Skeletal muscle tissue (tissue), 4 donors: Measurements from ENCODE around the gene KIF23. TPM values are rescaled to one million over a fixed set of nuclear protein-coding genes. Genes with fewer than 3 reads are reported as not detected.
"Not testable (repeated sequence)": the region's sequence is repeated elsewhere in the genome, so short reads cannot be mapped to it uniquely, and the experiment has no call there.

Source experiments
- H3K27ac ChIP-seq: one replicate; pipeline ENCODE4 v1.7.0; 2013; ENCODE audit warnings: mild to moderate bottlenecking, low read depth, low read length, inconsistent platforms
- H3K27me3 ChIP-seq, 3 donors: one replicate each; pipeline ENCODE4 v1.7.0; 2013; ENCODE audit warnings: low read length in 3 of 3; ENCODE audit not compliant: control insufficient read depth in 3 of 3, insufficient read depth in 3 of 3
- H3K36me3 ChIP-seq, 3 donors: one replicate each; pipeline ENCODE4 v1.7.0; 2013; ENCODE audit warnings: low read length in 3 of 3; ENCODE audit not compliant: control insufficient read depth in 3 of 3, insufficient read depth in 3 of 3
- H3K4me1 ChIP-seq, 3 donors: one replicate each; pipeline ENCODE4 v1.7.0; 2013; ENCODE audit warnings: low read length in 3 of 3, mild to moderate bottlenecking in 3 of 3; ENCODE audit not compliant: control insufficient read depth in 3 of 3, insufficient read depth in 3 of 3
- H3K4me3 ChIP-seq, 3 donors: one replicate each; pipeline ENCODE4 v1.7.0; 2013; ENCODE audit warnings: low read length in 3 of 3
- H3K9ac ChIP-seq, 3 donors: one replicate each; pipeline ENCODE4 v1.7.0; 2013; ENCODE audit warnings: low read length in 3 of 3, mild to moderate bottlenecking in 3 of 3, moderate library complexity in 2 of 3, low read depth in 1 of 3
- H3K9me3 ChIP-seq, 3 donors: one replicate each; pipeline ENCODE4 v1.7.0; 2013; ENCODE audit warnings: low read length in 3 of 3; ENCODE audit not compliant: control insufficient read depth in 3 of 3
- total RNA-seq: library from RNA; depleted of rRNA; stranded (reverse); fragments of >200 nt; gene quantifications from one replicate; pipeline ENCODE4 v1.2.3, GENCODE V29; 2014
- donor health status: Osteomylitis.

KIF23 gene
- total RNA-seq, 1 donor from 2014 or later = 13.0 TPM

DNA sequence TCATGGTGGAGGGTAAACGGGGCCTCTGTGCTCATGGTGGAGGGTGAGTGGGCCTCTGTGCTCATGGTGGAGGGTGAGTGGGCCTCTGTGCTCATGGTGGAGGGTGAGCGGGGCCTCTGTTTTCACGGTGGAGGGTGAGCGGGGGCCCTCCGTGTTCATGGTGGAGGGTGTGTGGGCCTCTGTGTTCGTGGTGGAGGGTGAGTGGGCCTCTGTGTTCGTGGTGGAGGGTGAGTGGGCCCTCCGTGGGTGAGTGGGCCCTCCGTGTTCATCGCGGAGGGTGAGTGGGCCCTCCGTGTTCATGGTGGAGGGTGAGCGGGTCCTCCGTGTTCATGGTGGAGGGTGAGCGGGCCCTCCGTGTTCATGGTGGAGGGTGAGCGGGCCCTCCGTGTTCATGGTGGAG is 30.1 kb upstream of the KIF23 start:
- not testable (repeated sequence) for H3K9ac ChIP-seq, H3K27ac ChIP-seq, H3K4me1 ChIP-seq

DNA sequence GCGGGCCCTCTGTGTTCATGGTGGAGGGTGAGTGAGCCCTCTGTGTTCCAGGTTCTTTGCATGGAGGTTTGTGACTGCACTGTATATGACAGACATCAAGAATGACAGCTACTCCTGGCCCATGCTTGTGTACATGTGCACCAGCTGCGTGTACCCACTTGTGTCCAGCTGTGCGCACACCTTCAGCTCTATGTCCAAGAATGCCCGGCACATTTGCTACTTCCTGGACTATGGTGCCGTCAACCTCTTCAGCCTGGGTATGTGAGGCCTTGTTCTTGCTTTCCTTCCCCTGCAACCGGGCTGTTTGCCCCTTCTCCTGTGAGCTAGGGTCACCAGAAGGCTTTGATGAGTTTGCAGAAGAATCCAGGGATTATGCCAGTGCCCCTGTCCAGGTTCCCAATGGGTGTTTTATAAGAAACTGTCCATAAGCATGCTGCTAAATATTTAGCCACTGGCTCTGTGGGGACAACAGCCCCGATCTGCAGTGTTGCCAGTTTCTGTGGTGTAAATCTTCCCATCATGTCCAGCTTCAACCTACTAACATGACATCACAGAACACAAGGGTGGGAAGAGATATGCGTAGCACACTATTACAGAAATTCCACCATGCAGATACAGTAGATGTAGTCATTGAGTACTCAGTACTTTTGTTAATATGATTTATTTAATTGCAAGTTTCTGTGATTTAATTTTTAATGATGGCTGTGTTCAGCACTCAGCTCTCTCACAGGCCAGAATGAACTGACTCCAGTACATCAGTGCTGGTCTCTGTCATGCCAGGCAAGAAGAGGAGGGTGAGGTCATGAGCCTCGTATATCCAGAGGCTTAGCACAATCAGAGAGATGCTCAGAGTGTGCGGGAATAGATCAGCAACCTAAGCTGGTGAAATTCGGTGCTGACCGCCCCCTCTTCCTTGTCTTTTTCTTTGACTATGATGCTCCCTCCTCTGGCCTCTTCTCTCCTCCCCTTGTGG is 29.2 kb upstream of the KIF23 start:
- H3K27me3 ChIP-seq = peaks cover 0 to 7% (median 0%) of the 10 kb centered on the region in 3 donors
- H3K9me3 ChIP-seq = no peaks in the 10 kb centered on the region
- no peak overlapping the region for H3K4me3 ChIP-seq
- H3K27ac ChIP-seq = no peak overlapping the region
- no peaks in the 10 kb centered on the region for H3K4me1 ChIP-seq
- no peak overlapping the region for H3K9ac ChIP-seq
- H3K36me3 ChIP-seq = no peaks in the 10 kb centered on the region

More for the DNA sequence above, 30.1 kb upstream of the KIF23 start:
- not testable (repeated sequence) for H3K36me3 ChIP-seq, H3K4me3 ChIP-seq, H3K9me3 ChIP-seq, H3K27me3 ChIP-seq

DNA sequence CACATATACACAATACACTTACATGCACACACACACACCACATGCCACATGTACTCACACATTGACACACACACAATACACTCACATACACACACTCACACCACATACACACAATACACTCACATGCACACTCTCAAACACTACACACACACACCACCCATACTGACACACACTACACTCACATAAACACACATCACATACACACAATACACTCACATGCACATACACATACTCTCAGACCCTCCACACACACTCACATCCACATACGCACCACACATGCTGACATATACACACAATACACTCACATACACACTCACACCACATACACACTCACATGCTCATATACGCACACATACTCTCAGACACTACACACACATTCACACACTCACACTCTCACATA is 28.3 kb upstream of the KIF23 start:
- Histone ChIP-seq H3K27me3 (no peaks in the 10 kb centered on the region), H3K9ac (no peak overlapping the region), H3K4me3 (no peak overlapping the region), H3K9me3 (no peaks in the 10 kb centered on the region), H3K36me3 (no peaks in the 10 kb centered on the region), H3K27ac (no peak overlapping the region), H3K4me1 (no peaks in the 10 kb centered on the region)

DNA sequence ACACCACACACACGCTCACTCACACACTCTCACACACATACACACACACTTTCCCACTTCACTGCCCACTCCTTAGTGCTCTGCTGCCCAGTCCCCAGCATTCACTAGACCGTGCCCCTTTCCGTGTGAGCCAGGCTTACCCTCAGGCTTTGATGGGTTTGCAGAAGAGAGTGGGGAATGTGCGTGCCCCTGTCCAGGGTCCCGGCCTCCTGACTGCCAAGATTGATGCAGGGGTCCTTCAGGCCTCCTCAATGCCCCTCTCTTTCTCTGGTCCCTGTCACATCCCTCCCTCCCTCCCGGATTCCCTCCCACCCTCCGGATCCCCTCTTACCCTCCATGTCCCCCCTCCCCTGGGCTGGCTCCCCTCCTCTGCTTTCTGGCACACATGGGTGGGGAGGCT is 27.9 kb upstream of the KIF23 start:
- H3K9me3 ChIP-seq = no peaks in the 10 kb centered on the region
- H3K36me3 ChIP-seq = no peaks in the 10 kb centered on the region
- H3K27ac ChIP-seq = no peak overlapping the region
- H3K27me3 ChIP-seq = no peaks in the 10 kb centered on the region
- H3K4me1 ChIP-seq = no peaks in the 10 kb centered on the region
- H3K9ac ChIP-seq = no peak overlapping the region
- H3K4me3 ChIP-seq = no peak overlapping the region

DNA sequence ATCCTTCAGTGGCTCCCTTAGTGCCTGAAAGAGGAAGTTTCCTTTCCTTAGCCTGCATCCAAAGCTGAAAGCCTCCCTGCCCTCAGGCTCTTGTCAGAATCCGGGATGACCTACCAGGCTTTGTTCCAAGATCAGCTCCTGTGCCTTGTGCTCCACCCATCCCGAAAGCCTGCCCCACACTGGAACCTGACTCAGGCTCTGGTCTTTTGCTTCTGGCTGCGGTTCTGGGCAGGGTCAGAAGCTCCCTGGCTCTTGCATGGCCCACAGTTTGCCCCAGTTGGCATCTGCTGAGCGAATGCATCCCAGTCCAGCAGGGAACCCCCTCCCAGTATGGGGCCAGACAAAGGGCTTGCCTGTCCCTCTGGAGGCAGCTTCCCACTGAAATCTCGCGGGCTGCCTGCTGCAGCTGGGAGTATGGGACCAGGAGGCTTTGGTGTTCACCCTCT is 25.9 kb upstream of the KIF23 start:
- Histone ChIP-seq H3K9me3 (no peaks in the 10 kb centered on the region), H3K27me3 (no peaks in the 10 kb centered on the region), H3K4me3 (no peak overlapping the region), H3K4me1 (no peaks in the 10 kb centered on the region), H3K9ac (no peak overlapping the region), H3K27ac (no peak overlapping the region), H3K36me3 (no peaks in the 10 kb centered on the region)

DNA sequence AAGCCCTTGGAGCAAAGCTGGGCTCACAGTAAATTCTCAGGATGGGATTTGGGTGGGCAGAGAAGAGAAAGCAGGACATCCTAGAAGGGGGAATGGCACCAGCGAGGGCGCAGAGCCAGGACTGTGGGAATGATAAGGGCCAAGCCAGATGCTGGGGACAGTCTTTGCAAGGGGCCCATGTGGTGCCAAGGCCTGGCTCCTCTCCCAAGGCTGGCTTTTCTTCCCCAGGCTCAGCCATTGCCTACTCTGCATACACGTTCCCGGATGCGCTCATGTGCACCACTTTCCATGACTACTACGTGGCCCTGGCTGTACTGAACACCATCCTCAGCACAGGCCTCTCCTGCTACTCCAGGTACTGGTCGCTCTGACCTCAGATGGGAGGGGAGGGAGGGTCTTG is 24.7 kb upstream of the KIF23 start:
- no peak overlapping the region for H3K9ac ChIP-seq
- H3K9me3 ChIP-seq = no peaks in the 10 kb centered on the region
- H3K4me3 ChIP-seq = no peak overlapping the region
- no peaks in the 10 kb centered on the region for H3K36me3 ChIP-seq
- H3K27me3 ChIP-seq = no peaks in the 10 kb centered on the region
- no peak overlapping the region for H3K27ac ChIP-seq
- peaks cover 0 to 2% (median 2%) of the 10 kb centered on the region in 3 donors for H3K4me1 ChIP-seq

DNA sequence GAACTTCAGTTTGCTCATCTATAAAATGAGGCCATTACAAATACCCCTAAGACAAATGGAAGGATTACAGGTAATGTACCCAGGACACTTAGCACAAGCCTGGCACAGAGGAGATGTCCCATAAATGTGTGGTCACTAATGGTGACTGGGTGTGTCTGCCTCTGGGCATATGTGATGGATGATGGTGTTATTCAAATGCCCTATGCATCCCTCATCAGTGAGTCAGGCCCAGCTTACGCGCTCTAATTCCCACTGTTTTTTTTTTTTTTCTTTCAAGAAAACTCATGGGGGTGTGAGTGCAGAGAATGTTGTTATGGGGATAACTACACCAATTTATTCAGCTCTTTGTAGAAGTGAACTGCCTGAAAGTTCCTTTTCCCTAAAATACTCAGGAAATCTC is 23.6 kb upstream of the KIF23 start:
- peaks cover 0 to 7% (median 6%) of the 10 kb centered on the region in 3 donors for H3K4me1 ChIP-seq
- no peak overlapping the region for H3K4me3 ChIP-seq
- no peaks in the 10 kb centered on the region for H3K9me3 ChIP-seq
- H3K27ac ChIP-seq = no peak overlapping the region
- H3K9ac ChIP-seq = no peak overlapping the region
- H3K27me3 ChIP-seq = peaks cover 0 to 4% (median 3%) of the 10 kb centered on the region in 3 donors
- H3K36me3 ChIP-seq = no peaks in the 10 kb centered on the region

DNA sequence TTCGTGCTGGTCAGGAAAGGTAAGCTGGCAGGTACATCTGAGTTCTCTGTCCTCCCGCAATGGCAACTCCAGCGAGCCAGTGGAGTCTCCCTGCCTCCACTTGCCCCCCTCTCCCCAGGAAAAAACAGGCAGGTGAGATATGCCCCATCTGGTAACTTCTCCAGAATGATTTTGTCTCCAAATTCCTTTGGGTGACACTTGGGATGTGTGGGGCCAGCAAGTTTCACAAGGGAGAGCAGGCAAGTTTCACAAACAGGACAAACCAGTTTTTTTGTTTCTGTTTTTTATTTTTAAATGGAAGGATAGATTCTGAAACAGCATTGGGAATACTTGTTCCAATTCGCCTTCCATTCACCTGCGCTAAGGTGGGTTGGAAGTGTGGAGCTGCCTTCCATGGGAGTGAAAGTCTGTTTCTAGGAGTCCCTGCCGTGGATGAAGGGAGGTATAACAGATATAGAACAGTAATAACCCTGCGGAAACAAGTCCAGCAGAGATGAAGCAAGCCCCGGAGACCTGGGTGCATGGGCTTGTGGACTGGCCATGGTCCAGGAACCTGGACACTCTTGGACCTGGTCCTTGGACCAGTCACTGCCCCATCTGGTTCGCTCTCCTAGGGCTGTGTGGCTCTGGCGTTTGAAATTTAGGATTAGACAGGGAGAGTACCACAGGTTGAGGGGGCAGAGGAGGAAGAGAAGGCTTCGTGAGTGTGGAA is 22.9 kb upstream of the KIF23 start:
- Histone ChIP-seq H3K9ac (no peak overlapping the region), H3K4me3 (no peak overlapping the region), H3K4me1 (peaks cover 0 to 7% (median 6%) of the 10 kb centered on the region in 3 donors), H3K9me3 (no peaks in the 10 kb centered on the region), H3K27ac (no peak overlapping the region), H3K36me3 (no peaks in the 10 kb centered on the region), H3K27me3 (peaks cover 0 to 4% (median 3%) of the 10 kb centered on the region in 3 donors)

DNA sequence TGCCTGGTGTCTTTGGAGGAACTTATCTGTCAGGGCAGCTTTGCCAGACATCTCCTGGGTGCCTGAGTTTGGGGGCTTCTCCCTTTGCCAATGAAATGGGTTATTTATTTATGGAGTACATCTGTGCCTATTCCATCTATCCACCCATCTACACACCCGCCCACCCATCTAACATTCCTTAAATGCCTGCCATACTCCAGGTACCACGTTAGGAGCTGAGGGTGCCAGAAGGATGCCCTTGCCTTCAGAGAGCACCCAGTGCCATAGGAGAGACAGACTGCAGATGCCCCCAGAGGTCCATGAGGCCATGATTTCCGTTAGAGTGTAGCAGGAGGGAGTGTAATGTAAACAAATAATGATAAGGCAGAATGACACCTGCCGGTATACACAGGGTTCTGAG is 21.8 kb upstream of the KIF23 start:
- H3K4me1 ChIP-seq = peaks cover 0 to 7% (median 6%) of the 10 kb centered on the region in 3 donors
- no peak overlapping the region for H3K9ac ChIP-seq
- no peaks in the 10 kb centered on the region for H3K36me3 ChIP-seq
- H3K4me3 ChIP-seq = no peak overlapping the region
- no peaks in the 10 kb centered on the region for H3K9me3 ChIP-seq
- no peak overlapping the region for H3K27ac ChIP-seq
- peaks cover 0 to 4% (median 3%) of the 10 kb centered on the region in 3 donors for H3K27me3 ChIP-seq
